ENCODE data around the gene CIAO3.

CIAO3 gene

DNA sequence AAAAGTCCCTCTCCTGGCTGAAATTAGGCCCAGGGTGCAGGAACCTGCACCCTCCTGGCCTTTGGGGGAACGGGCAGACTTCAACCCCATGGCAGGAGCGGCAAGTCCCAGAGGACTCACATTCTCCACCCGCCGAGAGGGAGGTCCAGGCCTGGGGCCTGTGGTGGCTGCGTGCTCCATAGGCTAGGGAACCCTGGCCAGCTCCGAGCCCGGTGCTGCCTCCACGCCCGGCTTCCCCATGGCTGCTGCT is 14.7 kb downstream of the CIAO3 start:
- H3K27ac Mint-ChIP-seq: peak overlapping the region in 1 of 2 donors; percentile 95
- ATAC-seq (no peak), DNase-seq (no peak)
- H3K27me3 Mint-ChIP-seq: no peaks in the 10 kb centered on the region
- peaks cover 47% of the 10 kb centered on the region for H3K4me1 Mint-ChIP-seq
- peak overlapping the region in 1 of 2 donors; percentile 88 for H3K4me3 Mint-ChIP-seq
- no peaks in the 10 kb centered on the region for H3K9me3 Mint-ChIP-seq

DNA sequence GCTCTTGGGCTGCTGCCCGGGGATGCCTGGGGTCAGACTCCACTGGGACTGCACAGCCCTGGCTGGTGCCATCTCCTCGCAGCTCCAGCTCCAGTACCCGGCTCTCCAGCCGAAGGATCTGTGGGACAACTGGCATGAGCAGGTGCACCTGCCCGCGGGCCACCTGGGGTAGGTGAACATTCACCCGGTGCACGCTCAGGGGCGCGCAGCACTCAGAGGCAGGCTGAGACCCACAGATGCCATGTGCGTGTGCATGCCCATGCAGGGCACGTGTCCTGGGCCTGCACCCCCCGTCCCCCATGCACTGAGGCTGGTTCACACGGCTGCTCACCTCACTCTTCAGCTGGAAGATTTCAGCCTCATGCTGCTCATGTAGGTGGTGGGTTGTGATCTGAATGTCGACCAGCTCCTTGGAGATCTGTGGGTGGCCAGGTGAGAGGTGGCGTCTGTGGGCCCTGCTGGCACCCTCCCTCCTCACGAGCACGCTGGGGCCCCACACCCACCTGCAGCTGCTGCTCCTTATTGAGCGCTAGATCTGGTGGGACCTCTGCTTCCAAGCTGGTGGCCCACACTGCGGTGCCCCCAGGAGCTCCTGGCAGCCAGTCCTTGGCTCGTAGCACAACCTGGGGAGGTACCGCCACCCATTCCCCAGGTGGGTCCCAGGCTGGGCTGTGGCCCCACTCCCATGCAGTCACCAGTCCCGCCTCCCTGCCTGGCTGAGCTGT is 15.2 kb downstream of the CIAO3 start:
- no peaks in the 10 kb centered on the region for H3K9me3 Mint-ChIP-seq
- ATAC-seq (no peak), DNase-seq (no peak)
- H3K4me3 Mint-ChIP-seq: peak overlapping the region in 1 of 2 donors; percentile 88
- H3K27ac Mint-ChIP-seq: peak overlapping the region in 1 of 2 donors; percentile 95
- H3K4me1 Mint-ChIP-seq: peaks cover 47% of the 10 kb centered on the region
- H3K27me3 Mint-ChIP-seq: no peaks in the 10 kb centered on the region

GRCh38 chr16:725041-725376 is 15.8 kb downstream of the CIAO3 start:
- no peak overlapping the region for H3K27ac Mint-ChIP-seq
- no peaks in the 10 kb centered on the region for H3K9me3 Mint-ChIP-seq
- no peaks in the 10 kb centered on the region for H3K27me3 Mint-ChIP-seq
- DNase-seq (no peak), ATAC-seq (no peak)
- H3K4me1 Mint-ChIP-seq: peaks cover 52% of the 10 kb centered on the region
- no peak overlapping the region for H3K4me3 Mint-ChIP-seq

DNA sequence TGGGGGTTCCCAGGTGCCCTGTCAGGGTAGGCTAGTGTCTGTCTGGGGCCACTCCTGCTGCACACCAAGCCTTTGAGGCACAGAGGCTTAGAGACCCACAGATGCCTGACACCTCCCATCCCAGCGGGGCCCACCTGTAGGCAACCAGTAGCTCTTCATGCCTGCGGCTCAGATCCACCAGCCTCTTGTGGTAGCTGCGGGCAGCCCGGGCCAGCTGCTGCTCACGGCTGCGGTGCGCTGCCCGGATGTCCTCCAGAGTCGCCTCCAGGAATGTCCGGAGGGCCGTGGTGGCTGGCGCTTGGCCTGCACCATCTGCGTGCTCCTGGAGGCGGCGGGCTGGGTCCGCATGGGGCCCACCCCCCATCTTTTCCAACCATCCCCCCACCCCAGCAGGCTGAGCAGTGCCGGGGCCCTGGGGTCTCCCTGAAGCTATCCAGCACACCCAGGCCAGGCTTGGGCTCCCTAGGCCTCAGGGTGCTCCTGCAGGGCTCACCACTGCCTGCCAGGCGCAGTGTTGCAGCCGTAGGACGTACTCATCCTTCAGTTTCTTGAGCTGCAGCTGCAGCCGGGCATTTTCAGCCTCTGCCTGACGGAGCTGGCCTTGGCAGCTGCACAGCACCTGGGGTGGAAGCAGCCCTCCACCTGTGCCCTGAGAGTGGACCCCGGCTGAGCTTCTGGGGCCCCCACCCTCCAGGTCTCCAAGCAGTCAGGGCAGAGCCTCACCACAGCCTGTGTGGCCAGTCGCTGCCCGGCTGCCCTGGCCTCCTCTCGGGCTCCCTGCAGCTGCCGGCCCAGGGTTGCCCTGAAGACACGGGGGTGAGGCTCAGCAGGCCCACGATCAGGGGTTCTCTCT is 16.4 kb downstream of the CIAO3 start:
- Mint-ChIP-seq H3K27me3 (no peaks in the 10 kb centered on the region), H3K27ac (peak overlapping the region in 1 of 2 donors; percentile 63), H3K4me3 (no peak overlapping the region), H3K4me1 (peaks cover 57% of the 10 kb centered on the region), H3K9me3 (no peaks in the 10 kb centered on the region)
- ATAC-seq (no peak), DNase-seq (no peak)

GRCh38 chr16:723695-724094 is 17.1 kb downstream of the CIAO3 start:
- DNase-seq: no peak
- Mint-ChIP-seq H3K4me3 (peak overlapping the region in 1 of 2 donors; percentile 13), H3K27ac (no peak overlapping the region), H3K9me3 (no peaks in the 10 kb centered on the region), H3K4me1 (peaks cover 63% of the 10 kb centered on the region), H3K27me3 (no peaks in the 10 kb centered on the region)
- ATAC-seq: no peak

DNA sequence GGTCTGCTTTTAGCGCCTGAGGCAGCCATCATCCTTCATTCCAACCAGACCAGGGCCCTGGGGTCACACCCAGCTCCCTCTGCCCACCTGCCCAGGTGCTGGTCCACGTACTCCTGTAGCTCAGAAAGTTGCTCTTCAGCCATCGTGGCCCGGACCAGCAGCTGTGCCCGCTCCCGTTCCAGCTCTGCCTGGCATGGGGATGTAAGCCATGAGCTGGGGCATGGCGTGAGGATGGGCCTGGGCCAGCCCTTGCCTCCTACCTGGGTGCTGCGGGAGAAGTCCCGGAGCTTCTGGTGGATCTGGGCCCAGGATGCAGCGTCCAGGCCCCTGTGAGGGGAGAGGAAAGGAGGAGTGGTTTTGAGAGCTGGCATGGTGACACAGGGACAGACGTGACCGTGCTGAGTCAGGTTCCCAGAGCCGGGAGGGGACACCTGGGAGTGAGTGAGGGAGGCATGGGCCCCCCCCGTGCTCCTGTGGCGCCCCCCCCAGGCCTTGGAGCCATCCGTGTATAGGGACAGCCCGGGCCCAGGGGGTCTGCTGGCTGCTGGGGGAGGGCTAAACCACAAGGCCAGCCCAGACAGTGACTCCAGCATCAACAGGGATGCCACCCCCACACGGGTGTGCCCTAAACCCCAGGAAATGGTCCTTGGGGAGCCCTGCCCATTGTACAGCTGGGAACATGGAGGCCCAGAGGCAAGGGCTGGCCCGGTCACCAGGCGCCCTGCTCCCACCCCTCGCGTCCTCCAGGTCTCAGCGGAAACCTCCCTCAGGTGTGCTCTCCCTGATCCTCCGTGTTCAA is 17.8 kb downstream of the CIAO3 start:
- ATAC-seq (no peak), DNase-seq (no peak)
- H3K27me3 Mint-ChIP-seq: no peaks in the 10 kb centered on the region
- peaks cover 63% of the 10 kb centered on the region for H3K4me1 Mint-ChIP-seq
- no peak overlapping the region for H3K27ac Mint-ChIP-seq
- H3K4me3 Mint-ChIP-seq: peak overlapping the region; percentile 82 to 95
- no peaks in the 10 kb centered on the region for H3K9me3 Mint-ChIP-seq

DNA sequence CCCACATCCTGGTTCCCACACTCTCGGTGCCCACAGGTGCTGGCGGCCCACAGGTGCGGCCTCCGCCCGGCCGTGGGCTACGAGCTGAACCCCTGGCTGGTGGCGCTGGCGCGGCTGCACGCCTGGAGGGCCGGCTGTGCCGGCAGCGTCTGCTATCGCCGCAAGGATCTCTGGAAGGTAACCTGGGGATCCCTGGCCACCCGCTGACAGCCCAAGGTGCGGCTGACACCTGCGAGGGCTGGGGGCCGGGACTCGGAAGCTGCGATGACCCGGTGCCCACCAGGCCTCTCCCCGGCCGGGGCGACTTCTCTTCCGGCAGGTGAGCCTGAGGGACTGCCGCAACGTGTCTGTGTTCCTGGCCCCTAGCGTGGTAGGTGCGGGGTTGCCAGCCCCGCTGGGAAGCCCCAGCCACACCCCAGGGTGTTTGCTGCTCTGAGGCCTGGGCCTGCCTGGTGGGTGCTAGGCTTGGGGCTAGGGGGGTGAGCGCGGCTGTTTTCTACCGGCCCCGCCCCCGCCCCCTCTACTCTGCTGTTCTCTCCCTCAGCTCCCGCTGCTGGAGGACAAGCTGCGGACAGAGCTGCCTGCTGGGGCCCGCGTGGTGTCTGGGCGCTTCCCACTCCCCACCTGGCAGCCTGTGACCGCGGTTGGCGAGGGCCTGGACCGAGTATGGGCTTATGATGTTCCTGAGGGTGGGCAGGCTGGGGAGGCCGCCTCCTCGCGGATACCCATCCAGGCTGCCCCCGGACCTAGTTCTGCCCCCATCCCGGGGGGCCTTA is 18.8 kb downstream of the CIAO3 start:
- Mint-ChIP-seq H3K9me3 (no peaks in the 10 kb centered on the region), H3K27me3 (no peaks in the 10 kb centered on the region), H3K27ac (peak overlapping the region; percentile 37 to 53), H3K4me1 (peaks cover 63% of the 10 kb centered on the region), H3K4me3 (peak overlapping the region; percentile 82 to 95)
- ATAC-seq: peak; percentile 29
- peak; percentile 46 to 62 for DNase-seq

- ATAC-seq (peak; percentile 82), DNase-seq (peak; percentile 87 to 92)
- Mint-ChIP-seq H3K9me3 (no peaks in the 10 kb centered on the region), H3K4me3 (peak within 1 kb of the TSS; percentile 87 to 95), H3K27ac (peak within 1 kb of the TSS; percentile 82 to 93), H3K27me3 (no peaks in the 10 kb centered on the region), H3K4me1 (peaks cover 64% of the 10 kb centered on the region)
These were observed 19.6 kb downstream of the CIAO3 start, which contains the start of gene ANTKMT for GRCh38 chr16:720990-721764. Gene ANTKMT (plus strand): TSS chr16:721146. CDS start chr16:721275, 129 bp downstream.

GRCh38 chr16:720447-720989 is 20.3 kb downstream of the CIAO3 start:
- Mint-ChIP-seq H3K27ac (peak overlapping the region; percentile 82 to 93), H3K4me3 (peak overlapping the region; percentile 87 to 95)

GRCh38 chr16:719815-720446 is 20.9 kb downstream of the CIAO3 start:
- peak overlapping the region; percentile 87 to 95 for H3K4me3 Mint-ChIP-seq
- no peak for DNase-seq
- ATAC-seq: no peak
- no peaks in the 10 kb centered on the region for H3K9me3 Mint-ChIP-seq
- peaks cover 55% of the 10 kb centered on the region for H3K4me1 Mint-ChIP-seq
- no peaks in the 10 kb centered on the region for H3K27me3 Mint-ChIP-seq
- peak overlapping the region; percentile 82 to 93 for H3K27ac Mint-ChIP-seq

More at GRCh38 chr16:720447-720989, 20.3 kb downstream of the CIAO3 start:
- peaks cover 60% of the 10 kb centered on the region for H3K4me1 Mint-ChIP-seq
- H3K9me3 Mint-ChIP-seq: no peaks in the 10 kb centered on the region
- DNase-seq: peak; percentile 64 to 70
- ATAC-seq: peak; percentile 47
- no peaks in the 10 kb centered on the region for H3K27me3 Mint-ChIP-seq

DNA sequence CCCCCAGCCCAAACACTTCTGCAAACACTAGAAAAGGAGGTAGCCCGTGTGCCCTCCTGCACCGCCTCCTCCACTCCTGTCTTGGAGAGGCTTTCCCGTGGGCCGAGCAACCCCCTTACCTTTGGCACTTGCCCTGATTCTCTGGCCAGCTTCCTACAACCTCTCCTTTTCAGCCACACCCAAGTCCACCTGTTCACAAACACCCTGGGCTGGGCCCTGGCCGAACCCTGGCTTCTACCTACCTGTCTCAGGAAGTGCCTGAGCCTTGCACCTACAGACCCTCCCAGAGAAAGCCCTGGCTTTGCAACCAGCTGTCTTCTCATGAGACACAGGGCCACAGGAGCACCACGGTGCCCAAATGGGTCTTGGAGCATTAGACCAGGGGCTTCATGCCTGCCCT is 21.9 kb downstream of the CIAO3 start:
- H3K27ac Mint-ChIP-seq: no peak overlapping the region
- ATAC-seq (no peak), DNase-seq (no peak)
- peaks cover 62% of the 10 kb centered on the region for H3K4me1 Mint-ChIP-seq
- H3K4me3 Mint-ChIP-seq: peak overlapping the region; percentile 87 to 95
- H3K9me3 Mint-ChIP-seq: no peaks in the 10 kb centered on the region
- peaks cover 5% of the 10 kb centered on the region for H3K27me3 Mint-ChIP-seq

GRCh38 chr16:718389-718788 is 22.4 kb downstream of the CIAO3 start:
- Mint-ChIP-seq H3K4me1 (peaks cover 59% of the 10 kb centered on the region), H3K27me3 (peaks cover 8% of the 10 kb centered on the region), H3K4me3 (no peak overlapping the region), H3K27ac (no peak overlapping the region), H3K9me3 (no peaks in the 10 kb centered on the region)
- DNase-seq: no peak
- ATAC-seq: no peak

DNA sequence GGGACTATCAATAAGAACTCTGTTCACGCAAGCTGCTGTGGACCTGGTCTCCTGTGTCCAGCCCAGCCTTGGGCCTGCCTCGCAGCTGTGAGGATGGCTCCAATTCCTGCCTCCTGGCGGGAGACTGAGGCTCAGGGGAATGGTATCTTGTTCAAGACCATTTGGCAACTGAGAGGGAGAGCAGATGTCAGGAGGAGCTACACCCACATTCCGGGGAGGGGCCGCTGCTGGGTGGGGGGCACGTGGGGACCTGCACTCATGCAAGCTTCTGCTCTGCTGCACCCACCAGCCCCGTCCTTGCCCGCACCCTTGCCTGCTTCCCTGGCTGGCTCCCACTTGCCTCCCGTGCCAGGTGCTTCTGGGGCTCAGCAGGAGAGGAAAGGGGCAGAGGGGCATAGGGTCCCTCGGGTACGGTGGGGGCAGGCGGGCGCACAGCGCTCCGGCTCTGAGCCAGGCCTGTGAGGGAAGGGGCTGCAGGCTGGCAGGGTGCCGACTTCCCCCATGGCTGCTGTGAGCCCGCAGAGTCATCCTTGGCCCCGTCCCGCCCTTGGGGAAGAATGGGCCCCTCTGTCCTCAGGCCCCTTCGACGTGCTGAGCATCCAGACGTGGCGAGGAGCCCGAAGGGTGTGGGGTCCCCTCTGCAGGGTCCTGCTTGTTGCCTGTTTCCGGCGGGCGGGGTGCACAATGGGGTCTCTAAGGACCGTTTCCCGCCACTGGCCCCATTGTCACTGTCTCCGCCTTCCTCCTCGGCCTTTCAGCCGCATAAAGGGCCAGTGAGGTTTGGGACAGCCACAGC is 23.1 kb downstream of the CIAO3 start:
- no peaks in the 10 kb centered on the region for H3K9me3 Mint-ChIP-seq
- DNase-seq (no peak), ATAC-seq (no peak)
- H3K4me1 Mint-ChIP-seq: peaks cover 55% of the 10 kb centered on the region
- no peak overlapping the region for H3K4me3 Mint-ChIP-seq
- peaks cover 13% of the 10 kb centered on the region for H3K27me3 Mint-ChIP-seq
- H3K27ac Mint-ChIP-seq: no peak overlapping the region

Data from stimulated activated naive CD8-positive, alpha-beta T cell treated with anti-CD3 and anti-CD28 coated beads, Interleukin-15, amount 100 ng/mL, for 72 hours (primary cell).